ENCODE data around the gene ELMO1. TPM values are rescaled to one million over a fixed set of nuclear protein-coding genes. Genes with fewer than 3 reads are reported as not detected.

The ELMO1 gene
- total RNA-seq, 1 donor from 2014 or later = 33.7 TPM

- DNase-seq (ENCODE audit: low read depth, low spot score) = no peak
These were observed 488.6 kb downstream of the ELMO1 start for GRCh38 chr7:36960105-36960504.

GRCh38 chr7:36958111-36958733 lies 490.4 kb downstream of the ELMO1 start:
- no peak for DNase-seq (ENCODE audit: low read depth, low spot score)

GRCh38 chr7:36957620-36958019 lies 491.0 kb downstream of the ELMO1 start:
- no peak for DNase-seq (ENCODE audit: low read depth, low spot score)

- DNase-seq (ENCODE audit: low read depth, low spot score) = no peak
These were observed 491.9 kb downstream of the ELMO1 start for GRCh38 chr7:36956814-36957213.

- DNase-seq (ENCODE audit: low read depth, low spot score) = no peak
These were observed 493.1 kb downstream of the ELMO1 start for GRCh38 chr7:36955456-36956129.

GRCh38 chr7:36951257-36951697 lies 497.4 kb downstream of the ELMO1 start:
- DNase-seq (ENCODE audit: low read depth, low spot score) = no peak

- DNase-seq (ENCODE audit: low read depth, low spot score) = no peak
These were observed 498.7 kb downstream of the ELMO1 start for GRCh38 chr7:36949711-36950600.

- DNase-seq (ENCODE audit: low read depth, low spot score) = no peak
These were observed 502.3 kb downstream of the ELMO1 start for GRCh38 chr7:36946401-36946739.

GRCh38 chr7:36945612-36946400 lies 502.9 kb downstream of the ELMO1 start:
- no peak for DNase-seq (ENCODE audit: low read depth, low spot score)

- no peak for DNase-seq (ENCODE audit: low read depth, low spot score)
These were observed 503.8 kb downstream of the ELMO1 start for GRCh38 chr7:36944838-36945237.

- no peak for DNase-seq (ENCODE audit: low read depth, low spot score)
These were observed 504.9 kb downstream of the ELMO1 start for GRCh38 chr7:36943591-36944435.

- DNase-seq (ENCODE audit: low read depth, low spot score) = no peak
These were observed 505.7 kb downstream of the ELMO1 start for GRCh38 chr7:36942955-36943354.

GRCh38 chr7:36942541-36942940 lies 506.1 kb downstream of the ELMO1 start:
- DNase-seq (ENCODE audit: low read depth, low spot score) = no peak

- DNase-seq (ENCODE audit: low read depth, low spot score) = no peak
These were observed 506.6 kb downstream of the ELMO1 start for GRCh38 chr7:36942025-36942424.

- DNase-seq (ENCODE audit: low read depth, low spot score) = no peak
These were observed 507.3 kb downstream of the ELMO1 start for GRCh38 chr7:36941359-36941758.

- DNase-seq (ENCODE audit: low read depth, low spot score) = no peak
These were observed 508.8 kb downstream of the ELMO1 start for GRCh38 chr7:36939816-36940215.

GRCh38 chr7:36937754-36938563 lies 510.7 kb downstream of the ELMO1 start:
- no peak for DNase-seq (ENCODE audit: low read depth, low spot score)

- no peak for DNase-seq (ENCODE audit: low read depth, low spot score)
These were observed 516.8 kb downstream of the ELMO1 start for GRCh38 chr7:36931892-36932291.

- DNase-seq (ENCODE audit: low read depth, low spot score) = no peak
These were observed 518.9 kb downstream of the ELMO1 start for GRCh38 chr7:36929791-36930190.

GRCh38 chr7:36928718-36929117 lies 519.9 kb downstream of the ELMO1 start:
- no peak for DNase-seq (ENCODE audit: low read depth, low spot score)

All from pulmonary artery endothelial cell (primary cell).